Right renal cortex interstitium (tissue), 3 donors: ENCODE results near the gene IPCEF1. TPM values are rescaled to one million over a fixed set of nuclear protein-coding genes. Genes with fewer than 3 reads are reported as not detected.

ENCODE experiments used
- DNase-seq, 3 donors: peaks; one replicate each; pipeline ENCODE4 v3.0.0-alpha.2; 2013; ENCODE audit warnings: low read depth in 3 of 3, low spot score in 2 of 3
- polyA plus RNA-seq, 3 donors: library from polyadenylated mRNA; unstranded; fragments of 120-200 nt; gene quantifications; one replicate each; pipeline ENCODE4 v1.2.1, GENCODE V29; 2013; ENCODE audit not compliant: insufficient read length in 3 of 3

Gene IPCEF1
- polyA plus RNA-seq, 3 donors, result 5.6 to 8.3 (median 6.0) TPM

GRCh38 chr6:154123155-154123956 lies 233.2 kb downstream of the IPCEF1 start:
- no peak for DNase-seq

- no peak for DNase-seq
These were observed 234.2 kb downstream of the IPCEF1 start for GRCh38 chr6:154122195-154122925.

GRCh38 chr6:154117485-154117884 lies 239.1 kb downstream of the IPCEF1 start:
- DNase-seq, result no peak

DNA sequence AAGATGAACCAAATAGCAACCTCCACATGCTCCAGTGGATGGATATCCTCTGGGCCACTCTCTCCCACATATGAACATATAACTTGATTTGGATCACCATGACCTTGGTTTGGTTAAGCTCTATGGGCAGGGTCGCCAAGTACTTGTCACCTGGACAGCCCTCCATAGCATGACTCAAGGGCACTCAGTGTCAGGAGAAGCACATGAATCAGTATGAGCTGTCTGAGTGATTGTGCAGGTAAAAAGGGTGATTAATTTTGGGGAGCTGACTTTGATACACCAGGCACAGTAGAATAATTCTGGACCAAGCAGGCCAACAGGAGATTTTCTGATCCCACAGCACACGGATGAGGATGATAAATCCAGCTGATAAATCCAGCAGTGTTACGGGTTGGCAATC lies 243.2 kb downstream of the IPCEF1 start:
- DNase-seq, result no peak

- DNase-seq, result no peak
These were observed 244.3 kb downstream of the IPCEF1 start for GRCh38 chr6:154112181-154112809.

DNA sequence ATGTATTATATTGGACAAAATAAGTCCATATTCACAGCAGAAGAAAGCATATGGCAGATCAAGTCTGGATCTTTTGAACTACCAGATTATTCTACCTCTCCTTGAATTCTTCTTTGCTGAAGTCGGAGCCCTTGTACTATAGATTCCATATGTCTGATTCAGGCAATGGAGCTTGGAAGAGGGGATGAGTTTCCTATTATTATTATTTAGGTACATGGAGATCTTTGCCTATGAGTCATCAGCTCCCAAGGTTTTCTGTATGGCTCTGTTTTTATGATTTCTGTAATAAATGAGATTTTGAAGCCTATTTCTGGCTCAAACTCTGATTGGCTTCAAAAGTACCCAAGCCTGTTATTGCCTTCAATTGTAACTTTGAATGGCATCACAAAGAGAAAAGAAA lies 245.6 kb downstream of the IPCEF1 start:
- no peak for DNase-seq

DNA sequence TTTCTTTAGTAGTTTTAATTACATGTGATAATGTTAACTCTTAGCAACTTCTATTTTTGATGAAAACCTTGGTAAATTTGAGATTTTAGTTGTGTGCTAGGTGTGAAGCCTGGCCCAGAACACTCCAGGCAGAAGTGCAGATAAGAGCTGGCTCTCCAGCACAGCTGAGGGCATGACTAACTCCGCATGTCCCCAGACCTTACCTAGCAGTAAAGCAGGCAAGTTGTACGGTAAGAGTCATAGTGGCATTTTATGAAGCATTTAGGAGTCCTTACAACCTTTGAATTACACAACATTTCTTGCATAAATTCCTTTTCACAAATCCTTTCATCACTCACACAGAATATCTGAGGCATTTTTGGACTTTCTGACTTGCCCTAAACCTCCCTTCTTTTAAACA lies 250.4 kb downstream of the IPCEF1 start:
- DNase-seq, result no peak

Other genes starting within 250 kb of the IPCEF1 start
- gene CNKSR3, start 153.9 kb upstream of the IPCEF1 start, polyA plus RNA-seq, result 10 to 100 TPM; 58.6 to 62.5 (median 62.1) TPM